Upper lobe of left lung (tissue), 4 donors: ENCODE data around the gene EFNA2.

Source experiments
- POLR2A ChIP-seq, 4 donors: fragments of 450-650 bp; IDR thresholded peaks; one replicate each; pipeline ENCODE4 v1.5.1; 2016 to 2017; ENCODE audit warnings: antibody characterized with exemption in 4 of 4, mild to moderate bottlenecking in 2 of 4
- POLR2AphosphoS5 ChIP-seq, 2 donors: sonication (generic); formaldehyde crosslinking; IDR thresholded peaks; one replicate each; pipeline ENCODE4 v1.5.1; 2017; ENCODE audit warnings: antibody characterized with exemption in 2 of 2

DNA sequence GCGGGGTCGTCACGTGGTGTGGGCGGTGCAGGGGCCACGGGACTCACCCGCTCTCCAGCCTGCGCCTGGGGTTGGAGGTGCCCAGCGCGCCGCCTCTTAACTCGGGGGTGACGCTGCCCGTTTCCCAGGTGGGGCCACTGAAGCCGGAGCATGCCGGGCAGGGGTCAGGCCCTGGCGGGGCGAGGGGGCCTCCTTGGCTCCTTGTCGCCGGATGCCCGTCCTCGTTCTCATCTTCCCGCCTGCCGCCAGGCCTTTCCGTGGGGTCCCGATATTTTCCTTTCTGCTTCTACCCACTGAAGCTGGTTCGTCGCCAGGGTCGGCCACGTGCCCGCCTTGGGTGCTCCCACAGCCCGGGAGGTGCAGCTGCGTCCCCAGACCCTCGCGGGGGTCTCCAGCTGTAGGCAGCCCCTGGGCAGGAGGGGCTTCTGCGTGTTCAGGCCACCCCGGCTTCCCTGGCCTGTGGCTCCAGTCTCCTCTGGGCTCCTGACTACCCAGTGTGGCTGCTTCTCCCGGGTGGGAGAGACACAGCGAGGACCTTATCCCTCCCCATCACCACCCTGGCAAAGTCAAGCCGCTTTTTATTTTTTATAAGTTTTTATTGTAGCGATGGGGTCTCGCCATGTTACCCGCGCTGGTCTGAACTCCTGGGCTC is 9.6 kb upstream of the EFNA2 start:
- TF ChIP-seq POLR2A (IDR thresholded peaks at IDR 0.05) = no peak
- peak; percentile 16 to 52 for TF ChIP-seq POLR2AphosphoS5 (IDR thresholded peaks at IDR 0.05)
